VCaP (cell line): ENCODE measurements around the gene ELMO1.
"Not testable (repeated sequence)": the region's sequence is repeated elsewhere in the genome, so short reads cannot be mapped to it uniquely, and the experiment has no call there.

Experiments
- H3K27ac ChIP-seq: fragments of 450-650 bp; 2 replicates; pipeline ENCODE4 v1.5.1; 2017
- CTCF ChIP-seq: fragments of 450-650 bp; conservative IDR thresholded peaks from 2 replicates; pipeline ENCODE4 v1.5.1; 2017; ENCODE audit warnings: mild to moderate bottlenecking, moderate library complexity

ELMO1 gene

DNA sequence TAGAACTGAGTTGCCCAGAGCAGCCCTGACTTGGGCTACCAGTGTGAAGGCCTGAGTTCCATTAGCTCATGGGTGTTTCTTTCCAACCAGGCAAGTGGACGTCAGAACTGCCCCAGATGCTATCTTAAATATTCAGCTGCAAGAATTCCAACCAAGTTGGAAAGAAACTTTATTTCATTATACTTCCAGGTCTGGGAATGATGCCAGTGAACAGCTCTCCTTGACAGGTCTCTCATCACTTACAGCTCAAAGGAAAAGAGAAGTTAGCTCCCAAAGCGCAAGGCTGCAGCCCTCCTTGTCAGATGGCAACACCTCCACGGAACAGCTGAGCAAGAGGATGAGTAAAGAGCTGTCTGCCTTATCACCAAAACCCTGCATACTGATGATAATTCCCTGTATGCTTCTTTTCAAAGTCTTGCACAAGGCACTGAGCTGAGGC is 468.8 kb downstream of the ELMO1 start:
- H3K27ac ChIP-seq, result no peak overlapping the region
- no peak for TF ChIP-seq CTCF

GRCh38 chr7:36978461-36978860 is 470.2 kb downstream of the ELMO1 start:
- no peak overlapping the region for H3K27ac ChIP-seq
- TF ChIP-seq CTCF, result no peak

- TF ChIP-seq CTCF, result no peak
- H3K27ac ChIP-seq, result no peak overlapping the region
Observed at GRCh38 chr7:36977878-36978277, 470.8 kb downstream of the ELMO1 start.

GRCh38 chr7:36973534-36973933 is 475.1 kb downstream of the ELMO1 start:
- not testable (repeated sequence) for H3K27ac ChIP-seq

GRCh38 chr7:36972140-36972518 is 476.5 kb downstream of the ELMO1 start:
- TF ChIP-seq CTCF, result no peak
- H3K27ac ChIP-seq, result peak overlapping the region; percentile 63; the same call in 1 of the 2 replicates

GRCh38 chr7:36971515-36972139 is 477.0 kb downstream of the ELMO1 start:
- no peak for TF ChIP-seq CTCF
- H3K27ac ChIP-seq, result peak overlapping the region; percentile 63

- no peak for TF ChIP-seq CTCF
- peak overlapping the region; percentile 63 for H3K27ac ChIP-seq
Observed at GRCh38 chr7:36970551-36971514, 477.8 kb downstream of the ELMO1 start.

DNA sequence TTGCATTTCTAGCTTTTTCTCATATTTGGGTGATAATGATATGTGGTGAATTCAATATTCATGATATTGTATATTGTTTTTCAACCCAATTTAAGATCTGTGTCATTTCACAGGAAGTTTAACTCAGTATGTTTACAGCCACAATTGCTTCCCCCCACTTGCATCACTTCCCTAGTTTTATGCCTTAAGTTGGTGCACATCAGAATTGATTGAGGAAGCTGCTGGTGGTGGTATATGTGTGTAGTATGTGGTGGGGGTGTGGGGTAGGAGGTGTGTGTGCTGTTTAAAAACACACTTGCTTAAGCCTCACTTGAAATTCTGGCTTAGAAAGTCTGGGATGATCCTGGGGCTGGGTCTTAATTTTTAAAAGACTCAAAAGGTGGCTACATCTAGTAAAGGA is 479.3 kb downstream of the ELMO1 start:
- no peak overlapping the region for H3K27ac ChIP-seq
- no peak for TF ChIP-seq CTCF
